PC-3 (cell line): ENCODE results near the gene SMIM12. TPM values are rescaled to one million over a fixed set of nuclear protein-coding genes. Genes with fewer than 3 reads are reported as not detected.

Experiments
- ATAC-seq: fragments of 200-7000 bp; cut with Tn5 transposase; 2 replicates; pipeline ENCODE4 v1.9.1; 2020; ENCODE audit warnings: mild to moderate bottlenecking, moderate library complexity
- BruUV-seq: library from RNA; stranded (reverse); fragments of 400-500 nt; replicated peaks from 2 replicates; lab custom pipeline; 2021; lab: Mats Ljungman, UMichigan
- CTCF ChIA-PET: fragments of 300-600 bp; sonication (Branson Sonifier 250); formaldehyde crosslinking; loops from one replicate; lab custom pipeline; 2022; ENCODE audit warnings: antibody characterized with exemption; lab: Charles Lee
- POLR2A ChIA-PET: fragments of 300-600 bp; sonication (Branson Sonifier 250); formaldehyde crosslinking; loops from one replicate; lab custom pipeline; 2022; ENCODE audit warnings: antibody characterized with exemption; ENCODE audit not compliant: unreplicated experiment; lab: Charles Lee
- DNase-seq: peaks from one replicate; pipeline ENCODE4 v3.0.0-alpha.2; 2015
- H2AFZ ChIP-seq: fragments of 300-600 bp; sonication (generic); 2 replicates; pipeline ENCODE4 v1.6.0; 2016; ENCODE audit warnings: antibody characterized with exemption, low read length
- H3F3A ChIP-seq: fragments of 300-600 bp; sonication (generic); one replicate; pipeline ENCODE4 v1.6.0; 2017; ENCODE audit warnings: antibody characterized with exemption, low read length, control low read depth, mild to moderate bottlenecking; ENCODE audit not compliant: unreplicated experiment
- H3K27ac ChIP-seq: fragments of 300-600 bp; sonication (generic); 2 replicates; pipeline ENCODE4 v1.5.1; 2016; ENCODE audit warnings: mild to moderate bottlenecking, low read length
- H3K27me3 ChIP-seq: fragments of 300-600 bp; sonication (generic); 2 replicates; pipeline ENCODE4 v1.6.1; 2016; ENCODE audit warnings: low read length, mixed read lengths
- H3K36me3 ChIP-seq: fragments of 300-600 bp; sonication (generic); 2 replicates; pipeline ENCODE4 v1.6.1; 2016; ENCODE audit warnings: low read depth, mixed run types, low read length, mixed read lengths
- H3K4me1 ChIP-seq: fragments of 300-600 bp; sonication (generic); 2 replicates; pipeline ENCODE4 v1.5.1; 2016; ENCODE audit warnings: low read length; ENCODE audit not compliant: insufficient read depth
- H3K4me2 ChIP-seq: fragments of 300-600 bp; sonication (generic); 2 replicates; pipeline ENCODE4 v1.6.0; 2016; ENCODE audit warnings: low read length
- H3K4me3 ChIP-seq: fragments of 300-600 bp; sonication (generic); 2 replicates; pipeline ENCODE4 v1.5.1; 2016; ENCODE audit warnings: mild to moderate bottlenecking, low read length, mixed read lengths
- H3K79me2 ChIP-seq: fragments of 300-600 bp; sonication (generic); 2 replicates; pipeline ENCODE4 v1.6.1; 2017; ENCODE audit warnings: low read length, mixed read lengths
- H3K9ac ChIP-seq: fragments of 300-600 bp; sonication (generic); 2 replicates; pipeline ENCODE4 v1.6.0; 2016; ENCODE audit warnings: mild to moderate bottlenecking, low read length
- H3K9me2 ChIP-seq: fragments of 300-600 bp; sonication (generic); replicated peaks from 2 replicates; pipeline ENCODE4 v1.6.1; 2016; ENCODE audit warnings: mixed run types, low read length, mixed read lengths
- H3K9me3 ChIP-seq: fragments of 300-600 bp; sonication (generic); 2 replicates; pipeline ENCODE4 v1.6.1; 2016; ENCODE audit warnings: low read length, mixed read lengths
- H4K20me1 ChIP-seq: fragments of 300-600 bp; sonication (generic); 2 replicates; pipeline ENCODE4 v1.6.1; 2016; ENCODE audit warnings: low read length, mixed read lengths
- EZH2 ChIP-seq: fragments of 300-600 bp; sonication (generic); IDR thresholded peaks from one replicate; pipeline ENCODE4 v1.6.1; 2017; ENCODE audit warnings: antibody characterized with exemption, mild to moderate bottlenecking, low read length; ENCODE audit not compliant: unreplicated experiment
- EZH2phosphoT487 ChIP-seq: fragments of 300-600 bp; sonication (generic); IDR thresholded peaks from 2 replicates; pipeline ENCODE4 v1.6.1; 2018; ENCODE audit warnings: mild to moderate bottlenecking, antibody characterized with exemption, low read length, borderline replicate concordance
- intact Hi-C: fragments of 100-400 bp; cut with micrococcal nuclease; formaldehyde crosslinking; loops from 2 replicates; pipeline ENCODE4 v1.9.0; 2023
- total RNA-seq: library from RNA; depleted of rRNA; stranded (reverse); fragments of >200 nt; gene quantifications from 2 replicates; pipeline ENCODE4 v1.2.3, GENCODE V29; 2014
- TF ChIP-seq, protein P1 (sequence below): fragments of 300-600 bp; sonication (generic); conservative IDR thresholded peaks from 2 replicates; pipeline ENCODE4 v1.5.1; 2017; ENCODE audit warnings: antibody characterized with exemption, low read depth, mild to moderate bottlenecking, low read length

The SMIM12 gene
- total RNA-seq, 1 experiment from 2014 or later, result 47.2 TPM

DNA sequence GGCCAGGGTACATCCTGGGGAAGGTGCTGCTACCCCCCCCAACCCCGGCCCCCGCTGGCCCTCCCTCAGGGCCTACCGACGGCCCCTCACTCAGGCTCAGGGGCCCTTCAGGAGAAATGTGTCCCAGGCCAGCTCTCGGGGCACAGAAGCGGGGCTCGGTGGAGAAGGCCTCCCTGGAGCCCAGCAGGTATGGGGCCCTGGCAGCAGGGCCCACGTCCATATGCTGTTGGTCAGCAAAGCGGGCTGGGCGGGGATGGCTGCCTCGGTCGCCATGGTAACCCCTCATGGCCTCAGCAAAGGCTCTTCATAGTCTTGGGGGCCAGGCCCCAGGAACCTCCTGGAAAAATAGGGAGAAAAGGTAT, 45.5 kb upstream of the SMIM12 start:
- TF ChIP-seq EZH2phosphoT487 (no peak), EZH2 (no peak)
- TF ChIP-seq, protein P1, sequence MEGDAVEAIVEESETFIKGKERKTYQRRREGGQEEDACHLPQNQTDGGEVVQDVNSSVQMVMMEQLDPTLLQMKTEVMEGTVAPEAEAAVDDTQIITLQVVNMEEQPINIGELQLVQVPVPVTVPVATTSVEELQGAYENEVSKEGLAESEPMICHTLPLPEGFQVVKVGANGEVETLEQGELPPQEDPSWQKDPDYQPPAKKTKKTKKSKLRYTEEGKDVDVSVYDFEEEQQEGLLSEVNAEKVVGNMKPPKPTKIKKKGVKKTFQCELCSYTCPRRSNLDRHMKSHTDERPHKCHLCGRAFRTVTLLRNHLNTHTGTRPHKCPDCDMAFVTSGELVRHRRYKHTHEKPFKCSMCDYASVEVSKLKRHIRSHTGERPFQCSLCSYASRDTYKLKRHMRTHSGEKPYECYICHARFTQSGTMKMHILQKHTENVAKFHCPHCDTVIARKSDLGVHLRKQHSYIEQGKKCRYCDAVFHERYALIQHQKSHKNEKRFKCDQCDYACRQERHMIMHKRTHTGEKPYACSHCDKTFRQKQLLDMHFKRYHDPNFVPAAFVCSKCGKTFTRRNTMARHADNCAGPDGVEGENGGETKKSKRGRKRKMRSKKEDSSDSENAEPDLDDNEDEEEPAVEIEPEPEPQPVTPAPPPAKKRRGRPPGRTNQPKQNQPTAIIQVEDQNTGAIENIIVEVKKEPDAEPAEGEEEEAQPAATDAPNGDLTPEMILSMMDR, result no peak
- H3K9ac ChIP-seq, result no peak overlapping the region
- peaks cover 36% of the 10 kb centered on the region for H3K27me3 ChIP-seq
- intact Hi-C loops, result no loop called here
- no TSS peak for BruUV-seq
- no peak overlapping the region for H3K27ac ChIP-seq
- no peaks in the 10 kb centered on the region for H3K79me2 ChIP-seq
- no peaks in the 10 kb centered on the region for H3K9me2 ChIP-seq
- no peak overlapping the region for H3K4me2 ChIP-seq
- ATAC-seq, result no peak
- no peak overlapping the region for H3K4me3 ChIP-seq
- no peaks in the 10 kb centered on the region for H3K9me3 ChIP-seq
- no peaks in the 10 kb centered on the region for H3K4me1 ChIP-seq
- POLR2A ChIA-PET, result no interaction called here
- no peak overlapping the region for H2AFZ ChIP-seq
- H3K36me3 ChIP-seq, result no peaks in the 10 kb centered on the region
- DNase-seq, result no peak
- no peaks in the 10 kb centered on the region for H3F3A ChIP-seq
- CTCF ChIA-PET, result no interaction called here
- no peaks in the 10 kb centered on the region for H4K20me1 ChIP-seq

DNA sequence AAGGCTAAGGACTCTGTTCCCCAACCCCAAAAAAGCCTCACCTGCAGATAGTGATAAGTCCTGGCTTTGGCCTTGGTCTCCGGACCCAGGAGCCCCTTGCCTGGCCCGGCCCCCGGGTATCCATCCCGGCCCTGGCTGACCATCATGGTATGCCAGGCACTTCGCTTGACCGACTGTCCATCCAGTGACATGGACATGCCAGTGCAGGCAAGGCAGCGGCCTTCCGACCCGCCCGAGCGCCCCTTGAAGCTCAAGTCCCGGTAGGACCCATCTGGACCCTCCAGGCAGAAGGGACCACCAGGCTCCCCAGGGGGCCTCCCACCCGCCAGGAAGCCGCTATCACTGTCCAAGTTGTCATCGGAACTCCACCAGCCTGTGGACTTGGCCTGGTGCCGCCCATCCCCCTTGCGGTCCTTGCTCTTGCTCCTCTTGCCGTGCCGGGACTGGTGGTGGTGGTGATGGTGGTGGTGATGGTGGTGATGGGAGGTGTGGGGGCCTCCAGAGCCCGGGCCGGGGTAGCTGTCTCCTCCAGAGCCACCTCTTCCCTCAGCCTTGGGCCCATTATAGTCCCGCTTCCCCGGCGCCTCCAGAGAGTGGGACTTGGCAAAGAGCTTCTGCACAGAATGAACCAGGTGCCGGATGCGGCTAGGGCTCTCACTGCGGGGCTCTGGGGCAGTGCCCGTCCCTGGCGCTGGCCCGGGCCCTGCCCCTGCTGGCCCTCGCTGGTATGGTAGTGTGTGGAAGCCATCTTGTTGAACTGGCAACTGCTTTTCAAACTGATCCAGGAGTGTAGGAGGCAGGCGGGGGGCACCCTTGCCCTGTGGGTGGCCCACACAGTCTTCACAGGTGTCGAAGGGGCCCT, 44.9 kb upstream of the SMIM12 start:
- no peak for ATAC-seq
- intact Hi-C loops, result no loop called here
- no peaks in the 10 kb centered on the region for H3K4me1 ChIP-seq
- POLR2A ChIA-PET, result no interaction called here
- H3K4me2 ChIP-seq, result no peak overlapping the region
- TF ChIP-seq, protein P1, result no peak
- TF ChIP-seq EZH2phosphoT487 (no peak), EZH2 (no peak)
- CTCF ChIA-PET, result no interaction called here
- H3K36me3 ChIP-seq, result no peaks in the 10 kb centered on the region
- H3K9me2 ChIP-seq, result no peaks in the 10 kb centered on the region
- no peak overlapping the region for H3K4me3 ChIP-seq
- no peaks in the 10 kb centered on the region for H4K20me1 ChIP-seq
- BruUV-seq, result no TSS peak
- DNase-seq, result no peak
- H3K27ac ChIP-seq, result no peak overlapping the region
- H3K27me3 ChIP-seq, result peaks cover 41% of the 10 kb centered on the region
- H2AFZ ChIP-seq, result no peak overlapping the region
- H3F3A ChIP-seq, result no peaks in the 10 kb centered on the region
- no peaks in the 10 kb centered on the region for H3K79me2 ChIP-seq
- no peak overlapping the region for H3K9ac ChIP-seq
- no peaks in the 10 kb centered on the region for H3K9me3 ChIP-seq

DNA sequence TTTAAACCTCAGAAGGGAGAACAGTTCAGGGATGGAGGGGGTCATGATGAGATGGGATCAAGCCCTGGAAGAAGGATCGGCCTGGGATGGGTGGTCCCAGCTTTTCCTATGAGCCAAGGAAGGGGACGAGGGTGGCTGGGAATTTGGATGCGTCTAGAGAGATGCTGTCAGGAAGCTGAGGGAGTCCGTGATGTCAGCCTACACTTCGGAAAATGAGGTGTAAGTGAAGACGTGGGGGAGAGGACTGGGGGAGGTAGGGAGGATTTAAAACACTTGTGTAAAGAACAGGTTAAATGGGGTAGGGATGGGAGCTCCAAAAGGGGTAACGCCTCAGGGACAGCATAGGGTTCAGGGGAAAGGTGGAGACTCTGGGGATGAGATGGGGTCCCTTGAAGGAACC, 42.4 kb upstream of the SMIM12 start:
- Histone ChIP-seq H4K20me1 (no peaks in the 10 kb centered on the region), H3K4me1 (no peaks in the 10 kb centered on the region), H2AFZ (no peak overlapping the region), H3F3A (no peaks in the 10 kb centered on the region), H3K79me2 (no peaks in the 10 kb centered on the region), H3K4me2 (no peak overlapping the region), H3K9ac (no peak overlapping the region), H3K9me2 (no peaks in the 10 kb centered on the region), H3K4me3 (no peak overlapping the region), H3K27ac (no peak overlapping the region), H3K27me3 (peaks cover 43% of the 10 kb centered on the region), H3K36me3 (no peaks in the 10 kb centered on the region), H3K9me3 (no peaks in the 10 kb centered on the region)
- no peak for ATAC-seq
- TF ChIP-seq EZH2, result no peak
- TF ChIP-seq, protein P1, result no peak
- TF ChIP-seq EZH2phosphoT487, result no peak
- ChIA-PET CTCF (no interaction called here), POLR2A (no interaction called here)
- intact Hi-C loops, result no loop called here
- no TSS peak for BruUV-seq
- DNase-seq, result no peak
